Mammary epithelial cell (primary cell): ENCODE measurements around the gene AGK.

Source experiments
- CTCF ChIP-seq, 2 donors: IDR thresholded peaks in 1 of 2; conservative IDR thresholded peaks in 1 of 2; 2 replicates each; pipeline ENCODE4 v1.5.1; 2011 to 2012; ENCODE audit warnings: inconsistent platforms in 2 of 2, low read length in 2 of 2, mild to moderate bottlenecking in 2 of 2, control low read depth in 1 of 2, low read depth in 1 of 2; ENCODE audit not compliant: insufficient read depth in 1 of 2; ENCODE audit errors: extremely low read depth in 1 of 2
- EZH2 ChIP-seq: IDR thresholded peaks from 2 replicates; pipeline ENCODE4 v1.6.1; 2012; ENCODE audit warnings: low read length, inconsistent platforms, borderline replicate concordance

- no peak for TF ChIP-seq CTCF (conservative IDR thresholded peaks at IDR 0.05 in 1 of 2, IDR thresholded peaks at IDR 0.05 in 1 of 2; ENCODE audit: extremely low read depth in 1 of 2, insufficient read depth in 1 of 2, low read depth in 1 of 2, low read length in 2 of 2)
- TF ChIP-seq EZH2, result no peak
These were observed 145.1 kb downstream of the AGK start for GRCh38 chr7:141696348-141696747.
